ENCODE data around the gene S100B.

S100B gene

DNA sequence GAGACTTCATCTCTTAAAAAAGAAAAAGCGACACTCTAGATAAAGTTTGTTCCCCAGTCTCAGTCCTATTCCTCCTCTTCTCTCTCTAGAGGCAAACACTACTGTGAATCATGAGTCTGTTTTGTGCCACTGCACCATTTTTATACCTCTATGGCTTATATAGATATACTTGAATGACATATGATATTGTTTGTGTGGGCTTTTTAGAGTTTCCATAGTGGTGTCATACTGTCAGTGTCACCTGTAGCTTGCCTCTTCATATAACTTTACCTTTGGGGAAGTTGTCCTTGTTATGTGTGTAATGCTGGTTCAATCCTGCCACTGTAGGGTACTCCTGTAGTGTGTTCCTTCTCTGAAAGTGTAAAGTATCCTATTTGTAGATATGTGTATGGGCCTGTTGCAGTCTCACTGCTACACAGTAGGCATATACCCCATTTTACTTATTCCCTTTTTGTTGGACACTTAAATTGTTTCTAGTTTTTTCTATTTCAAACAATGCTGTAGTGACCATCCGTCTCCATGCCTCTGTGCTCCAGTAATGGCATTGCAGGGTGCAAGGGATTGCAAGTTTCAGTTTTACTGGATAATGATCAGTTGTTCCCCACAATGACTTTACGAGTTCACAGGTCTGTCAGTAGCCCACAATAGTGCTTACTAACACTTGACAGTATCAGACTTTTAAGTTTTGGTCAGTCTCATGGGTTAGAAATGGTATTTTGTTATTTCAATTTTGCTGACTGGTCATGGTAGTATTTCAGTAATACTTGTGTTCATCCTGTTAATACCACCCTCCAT lies 33.3 kb upstream of the S100B start:
- no peaks in the 10 kb centered on the region for H3K27me3 ChIP-seq
- TF ChIP-seq, protein P1, sequence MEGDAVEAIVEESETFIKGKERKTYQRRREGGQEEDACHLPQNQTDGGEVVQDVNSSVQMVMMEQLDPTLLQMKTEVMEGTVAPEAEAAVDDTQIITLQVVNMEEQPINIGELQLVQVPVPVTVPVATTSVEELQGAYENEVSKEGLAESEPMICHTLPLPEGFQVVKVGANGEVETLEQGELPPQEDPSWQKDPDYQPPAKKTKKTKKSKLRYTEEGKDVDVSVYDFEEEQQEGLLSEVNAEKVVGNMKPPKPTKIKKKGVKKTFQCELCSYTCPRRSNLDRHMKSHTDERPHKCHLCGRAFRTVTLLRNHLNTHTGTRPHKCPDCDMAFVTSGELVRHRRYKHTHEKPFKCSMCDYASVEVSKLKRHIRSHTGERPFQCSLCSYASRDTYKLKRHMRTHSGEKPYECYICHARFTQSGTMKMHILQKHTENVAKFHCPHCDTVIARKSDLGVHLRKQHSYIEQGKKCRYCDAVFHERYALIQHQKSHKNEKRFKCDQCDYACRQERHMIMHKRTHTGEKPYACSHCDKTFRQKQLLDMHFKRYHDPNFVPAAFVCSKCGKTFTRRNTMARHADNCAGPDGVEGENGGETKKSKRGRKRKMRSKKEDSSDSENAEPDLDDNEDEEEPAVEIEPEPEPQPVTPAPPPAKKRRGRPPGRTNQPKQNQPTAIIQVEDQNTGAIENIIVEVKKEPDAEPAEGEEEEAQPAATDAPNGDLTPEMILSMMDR (IDR thresholded peaks at IDR 0.05): no peak
- H3K4me1 ChIP-seq: peaks cover 5 to 50% (median 34%) of the 10 kb centered on the region in 4 donors
- intact Hi-C loops (cut with DNase I; ENCODE audit: low total_unique reads): no loop called here
- peaks cover 6 to 24% (median 10%) of the 10 kb centered on the region in 3 donors for H3K36me3 ChIP-seq
- H3K27ac ChIP-seq: peak overlapping the region in 1 of 2 donors; percentile 29
- no peak for DNase-seq
- H3K9me3 ChIP-seq: no peaks in the 10 kb centered on the region
- H3K4me3 ChIP-seq: peak overlapping the region; percentile 15 to 20

DNA sequence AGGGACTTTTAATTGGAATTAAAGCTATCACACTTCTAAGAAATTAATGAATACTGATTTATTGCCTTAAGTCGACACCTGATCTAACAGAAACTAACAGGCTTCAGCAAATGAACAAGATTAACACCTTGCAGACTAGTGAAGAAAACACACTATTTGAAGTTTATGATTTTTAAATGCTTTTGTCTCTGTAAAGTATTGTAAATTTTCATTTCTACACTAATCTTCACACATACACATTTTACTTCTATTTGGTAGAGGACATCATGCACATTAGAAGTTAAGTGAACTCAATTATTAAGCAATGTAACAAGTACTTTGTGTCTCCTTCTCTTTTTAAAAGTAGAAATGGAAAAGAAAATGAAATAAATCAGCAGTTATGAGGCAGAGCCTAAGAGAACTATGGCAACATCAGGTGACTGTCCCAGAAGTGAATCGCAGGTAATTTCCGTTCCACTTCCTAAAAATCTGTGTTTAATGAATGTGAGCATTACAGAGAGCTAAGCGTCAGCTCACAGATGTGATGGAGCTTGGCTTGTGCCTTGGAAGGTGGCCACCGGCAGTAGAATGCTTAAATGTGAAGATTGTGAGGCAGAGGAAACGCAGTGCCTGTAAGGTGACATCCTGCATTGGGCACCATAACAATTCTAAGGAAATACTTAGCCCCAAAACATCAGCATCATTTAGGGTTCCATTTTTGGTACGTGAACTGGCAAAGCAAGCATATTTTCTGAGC lies 31.8 kb upstream of the S100B start:
- Histone ChIP-seq H3K27me3 (no peaks in the 10 kb centered on the region), H3K4me1 (peaks cover 5 to 50% (median 33%) of the 10 kb centered on the region in 4 donors), H3K4me3 (peak overlapping the region; percentile 82 to 90), H3K36me3 (peaks cover 6 to 10% (median 7%) of the 10 kb centered on the region in 3 donors), H3K27ac (peak overlapping the region; percentile 21 to 98), H3K9me3 (no peaks in the 10 kb centered on the region)
- TF ChIP-seq, protein P1 (IDR thresholded peaks at IDR 0.05): no peak
- intact Hi-C loops (cut with DNase I; ENCODE audit: low total_unique reads): no loop called here
- no peak for DNase-seq

DNA sequence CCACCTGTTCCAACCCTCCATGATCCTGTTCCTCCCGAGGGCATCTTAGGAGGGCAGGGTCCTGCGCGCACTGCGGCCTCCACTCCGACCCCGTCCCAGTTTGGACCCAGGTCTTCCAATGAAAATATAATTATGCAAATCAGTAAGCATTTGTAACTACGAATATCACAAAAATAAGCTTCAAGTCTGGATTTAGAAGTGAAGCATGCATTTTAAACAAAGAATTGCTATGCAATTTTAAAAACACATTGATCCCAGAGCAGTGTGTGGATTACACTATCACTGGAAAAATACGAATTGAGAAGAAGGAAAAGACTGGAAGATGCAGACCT lies 31.3 kb upstream of the S100B start:
- DNase-seq: no peak
- Histone ChIP-seq H3K36me3 (peaks cover 2 to 4% (median 4%) of the 10 kb centered on the region in 3 donors), H3K4me1 (peaks cover 5 to 45% (median 33%) of the 10 kb centered on the region in 4 donors), H3K27me3 (no peaks in the 10 kb centered on the region), H3K4me3 (peak overlapping the region; percentile 82 to 90), H3K9me3 (no peaks in the 10 kb centered on the region), H3K27ac (peak overlapping the region; percentile 97 to 98)
- intact Hi-C loops (cut with DNase I; ENCODE audit: low total_unique reads): no loop called here
- TF ChIP-seq, protein P1 (IDR thresholded peaks at IDR 0.05): no peak

DNA sequence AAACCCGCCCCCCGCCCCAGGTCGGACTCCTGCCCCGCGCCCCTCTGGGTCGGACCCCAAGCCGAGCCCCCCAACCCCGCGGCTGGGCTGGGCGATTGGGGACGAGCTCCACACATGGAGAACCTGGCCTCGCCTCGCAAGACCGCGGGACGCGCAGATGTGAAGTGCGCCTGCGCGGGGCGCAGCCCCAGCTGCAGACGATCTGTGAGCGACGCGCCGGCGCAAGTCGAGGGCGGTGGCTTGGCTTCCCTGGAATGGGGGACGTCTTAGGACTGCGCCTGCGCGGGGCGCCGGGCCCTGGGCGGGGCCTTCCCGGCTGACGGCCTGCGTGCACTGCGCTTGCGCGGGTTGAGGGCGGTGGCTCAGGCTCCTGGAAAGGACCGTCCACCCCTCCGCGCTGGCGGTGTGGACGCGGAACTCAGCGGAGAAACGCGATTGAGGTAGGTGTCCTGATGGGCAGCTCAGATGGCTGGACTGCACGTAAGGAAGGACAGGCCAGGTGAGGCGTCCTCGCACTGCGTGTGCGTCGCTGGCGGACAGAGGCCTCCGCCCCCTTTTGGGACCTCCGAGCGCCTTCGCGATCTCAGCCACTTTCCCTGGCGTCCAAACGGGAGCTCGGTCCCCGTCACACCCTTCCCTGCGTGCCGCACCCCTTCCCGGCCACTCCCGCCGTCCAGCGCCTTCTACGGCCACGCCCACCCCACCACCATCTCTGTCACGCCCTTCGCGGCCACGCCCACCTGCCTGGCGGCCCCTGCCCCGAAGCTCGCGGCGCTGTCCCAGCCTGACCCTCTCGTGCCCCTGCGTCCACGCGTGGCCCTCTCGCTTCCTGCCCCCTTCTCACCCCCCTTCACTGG lies 30.7 kb upstream of the S100B start, which contains the start of gene PRMT2:
PRMT2 (plus strand) TSS at position 351 of the 857 bp plus-strand sequence. CDS start 1,278 bp downstream, outside the sequence.
- peak within 1 kb of the TSS; percentile 82 to 90 for H3K4me3 ChIP-seq
- intact Hi-C loops (cut with DNase I; ENCODE audit: low total_unique reads): no loop called here

More for the DNA sequence above, 30.7 kb upstream of the S100B start, which contains the start of gene PRMT2:
- DNase-seq: peak; percentile 94 to 99
- Histone ChIP-seq H3K9me3 (no peaks in the 10 kb centered on the region), H3K27me3 (no peaks in the 10 kb centered on the region), H3K4me1 (peaks cover 5 to 45% (median 33%) of the 10 kb centered on the region in 4 donors), H3K36me3 (no peaks in the 10 kb centered on the region), H3K27ac (peak within 1 kb of the TSS; percentile 97 to 98)
- TF ChIP-seq, protein P1 (IDR thresholded peaks at IDR 0.05): peak in 1 of 2 experiments; percentile 36

Data from tibial artery (tissue), 4 donors.